ENCODE data around the gene TSGA10IP. TPM values are rescaled to one million over a fixed set of nuclear protein-coding genes. Genes with fewer than 3 reads are reported as not detected.
"Not testable (repeated sequence)": the region's sequence is repeated elsewhere in the genome, so short reads cannot be mapped to it uniquely, and the experiment has no call there.

Gene TSGA10IP
- total RNA-seq, 1 donor from 2014 or later = not detected

- H3K27me3 Mint-ChIP-seq (ENCODE audit: unreplicated experiment) = peaks cover 3% of the 10 kb centered on the region
- no peak for DNase-seq (ENCODE audit: low spot score)
- H3K9me3 Mint-ChIP-seq (ENCODE audit: unreplicated experiment) = no peaks in the 10 kb centered on the region
- H3K4me3 Mint-ChIP-seq (ENCODE audit: unreplicated experiment) = no peak overlapping the region
- no peaks in the 10 kb centered on the region for H3K36me3 Mint-ChIP-seq (ENCODE audit: low read depth, unreplicated experiment)
- TF ChIP-seq CTCF (IDR thresholded peaks at IDR 0.05; ENCODE audit: unreplicated experiment) = no peak
- H3K27ac Mint-ChIP-seq (ENCODE audit: unreplicated experiment) = no peak overlapping the region
- no peaks in the 10 kb centered on the region for H3K4me1 Mint-ChIP-seq (ENCODE audit: unreplicated experiment)
Observed at GRCh38 chr11:65945941-65946558, 770 bp downstream of the TSGA10IP start.

- Mint-ChIP-seq H3K4me3 (ENCODE audit: unreplicated experiment) (no peak overlapping the region), H3K27me3 (ENCODE audit: unreplicated experiment) (peaks cover 3% of the 10 kb centered on the region), H3K9me3 (ENCODE audit: unreplicated experiment) (no peaks in the 10 kb centered on the region), H3K36me3 (ENCODE audit: low read depth, unreplicated experiment) (no peaks in the 10 kb centered on the region), H3K4me1 (ENCODE audit: unreplicated experiment) (no peaks in the 10 kb centered on the region), H3K27ac (ENCODE audit: unreplicated experiment) (no peak overlapping the region)
- no peak for DNase-seq (ENCODE audit: low spot score)
- TF ChIP-seq CTCF (IDR thresholded peaks at IDR 0.05; ENCODE audit: unreplicated experiment) = no peak
Observed at GRCh38 chr11:65946655-65947054, 1.4 kb downstream of the TSGA10IP start.

GRCh38 chr11:65947133-65947532 lies 1.9 kb downstream of the TSGA10IP start:
- no peak overlapping the region for H3K27ac Mint-ChIP-seq (ENCODE audit: unreplicated experiment)
- H3K27me3 Mint-ChIP-seq (ENCODE audit: unreplicated experiment) = peaks cover 1% of the 10 kb centered on the region
- no peaks in the 10 kb centered on the region for H3K36me3 Mint-ChIP-seq (ENCODE audit: low read depth, unreplicated experiment)
- no peak overlapping the region for H3K4me3 Mint-ChIP-seq (ENCODE audit: unreplicated experiment)
- no peaks in the 10 kb centered on the region for H3K9me3 Mint-ChIP-seq (ENCODE audit: unreplicated experiment)
- H3K4me1 Mint-ChIP-seq (ENCODE audit: unreplicated experiment) = no peaks in the 10 kb centered on the region
- no peak for TF ChIP-seq CTCF (IDR thresholded peaks at IDR 0.05; ENCODE audit: unreplicated experiment)
- DNase-seq (ENCODE audit: low spot score) = no peak

GRCh38 chr11:65947603-65948125 lies 2.4 kb downstream of the TSGA10IP start:
- H3K36me3 Mint-ChIP-seq (ENCODE audit: low read depth, unreplicated experiment) = no peaks in the 10 kb centered on the region
- no peaks in the 10 kb centered on the region for H3K4me1 Mint-ChIP-seq (ENCODE audit: unreplicated experiment)

GRCh38 chr11:65950711-65951110 lies 5.4 kb downstream of the TSGA10IP start:
- not testable (repeated sequence) for H3K4me1 Mint-ChIP-seq (ENCODE audit: unreplicated experiment); H3K27ac Mint-ChIP-seq (ENCODE audit: unreplicated experiment); H3K27me3 Mint-ChIP-seq (ENCODE audit: unreplicated experiment)

More at GRCh38 chr11:65947603-65948125, 2.4 kb downstream of the TSGA10IP start:
- Mint-ChIP-seq H3K27ac (ENCODE audit: unreplicated experiment) (no peak overlapping the region), H3K4me3 (ENCODE audit: unreplicated experiment) (no peak overlapping the region), H3K27me3 (ENCODE audit: unreplicated experiment) (peaks cover 1% of the 10 kb centered on the region), H3K9me3 (ENCODE audit: unreplicated experiment) (no peaks in the 10 kb centered on the region)
- no peak for DNase-seq (ENCODE audit: low spot score)
- no peak for TF ChIP-seq CTCF (IDR thresholded peaks at IDR 0.05; ENCODE audit: unreplicated experiment)

GRCh38 chr11:65951641-65952040 lies 6.4 kb downstream of the TSGA10IP start:
- H3K27ac Mint-ChIP-seq (ENCODE audit: unreplicated experiment); H3K27me3 Mint-ChIP-seq (ENCODE audit: unreplicated experiment); H3K36me3 Mint-ChIP-seq (ENCODE audit: low read depth, unreplicated experiment); H3K4me3 Mint-ChIP-seq (ENCODE audit: unreplicated experiment); H3K9me3 Mint-ChIP-seq (ENCODE audit: unreplicated experiment); H3K4me1 Mint-ChIP-seq (ENCODE audit: unreplicated experiment); DNase-seq (ENCODE audit: low spot score): not testable (repeated sequence)

More at GRCh38 chr11:65950711-65951110, 5.4 kb downstream of the TSGA10IP start:
- not testable (repeated sequence) for H3K4me3 Mint-ChIP-seq (ENCODE audit: unreplicated experiment); H3K36me3 Mint-ChIP-seq (ENCODE audit: low read depth, unreplicated experiment); DNase-seq (ENCODE audit: low spot score); H3K9me3 Mint-ChIP-seq (ENCODE audit: unreplicated experiment)

Measured in endothelial cell (in vitro differentiated cells).